ENCODE measurements around the gene AIG1.
"Not testable (repeated sequence)": the region's sequence is repeated elsewhere in the genome, so short reads cannot be mapped to it uniquely, and the experiment has no call there.

Gene AIG1

GRCh38 chr6:143163621-143164020 is 102.9 kb downstream of the AIG1 start:
- TF ChIP-seq SUZ12 (IDR thresholded peaks at IDR 0.05): no peak
- no peak for TF ChIP-seq SP1 (IDR thresholded peaks at IDR 0.05)
- no peak for TF ChIP-seq HDGF (IDR thresholded peaks at IDR 0.05; ENCODE audit: borderline replicate concordance)
- TF ChIP-seq LEF1 (IDR thresholded peaks at IDR 0.05; ENCODE audit: borderline replicate concordance): no peak
- no peak for TF ChIP-seq FOXA1 (IDR thresholded peaks at IDR 0.05)
- TF ChIP-seq CTBP1 (IDR thresholded peaks at IDR 0.05; ENCODE audit: borderline replicate concordance): no peak
- TF ChIP-seq FOXK2 (IDR thresholded peaks at IDR 0.05): no peak
- TF ChIP-seq NFRKB (IDR thresholded peaks at IDR 0.05): no peak
- TF ChIP-seq PKNOX1 (IDR thresholded peaks at IDR 0.05): no peak
- POLR2A ChIA-PET: no interaction called here
- CTCF ChIA-PET: no interaction called here
- no peak for DNase-seq (ENCODE audit: extremely low spot score)

- DNase-seq (ENCODE audit: extremely low spot score): no peak
- CTCF ChIA-PET: no interaction called here
- TF ChIP-seq SP1 (IDR thresholded peaks at IDR 0.05): no peak
- TF ChIP-seq SUZ12 (IDR thresholded peaks at IDR 0.05): no peak
- TF ChIP-seq NFRKB (IDR thresholded peaks at IDR 0.05): no peak
- TF ChIP-seq TARDBP (IDR thresholded peaks at IDR 0.05): no peak
- no peak for TF ChIP-seq BHLHE40 (IDR thresholded peaks at IDR 0.05; ENCODE audit: borderline replicate concordance)
- TF ChIP-seq ZNF384 (IDR thresholded peaks at IDR 0.05): no peak
- no peak for TF ChIP-seq LEF1 (IDR thresholded peaks at IDR 0.05; ENCODE audit: borderline replicate concordance)
- TF ChIP-seq FOXK2 (IDR thresholded peaks at IDR 0.05): no peak
- no peak for TF ChIP-seq ARNT (IDR thresholded peaks at IDR 0.05)
- TF ChIP-seq HDGF (IDR thresholded peaks at IDR 0.05; ENCODE audit: borderline replicate concordance): no peak
- TF ChIP-seq CTBP1 (IDR thresholded peaks at IDR 0.05; ENCODE audit: borderline replicate concordance): no peak
- no peak for TF ChIP-seq FOXM1 (IDR thresholded peaks at IDR 0.05; ENCODE audit: borderline replicate concordance)
- no peak for TF ChIP-seq PKNOX1 (IDR thresholded peaks at IDR 0.05)
- TF ChIP-seq FOXA1 (IDR thresholded peaks at IDR 0.05): no peak
- no peak for TF ChIP-seq ELF4 (IDR thresholded peaks at IDR 0.05)
- TF ChIP-seq L3MBTL2 (conservative IDR thresholded peaks at IDR 0.05): no peak
- POLR2A ChIA-PET: no interaction called here
These were observed 103.9 kb downstream of the AIG1 start for GRCh38 chr6:143164565-143165105.

GRCh38 chr6:143165315-143165855 is 104.7 kb downstream of the AIG1 start:
- CTCF ChIA-PET: no interaction called here

GRCh38 chr6:143166247-143166695 is 105.6 kb downstream of the AIG1 start:
- no peak for DNase-seq (ENCODE audit: extremely low spot score)
- no peak for TF ChIP-seq FOXA1 (IDR thresholded peaks at IDR 0.05)
- ChIA-PET CTCF (no interaction called here), POLR2A (no interaction called here)

More at GRCh38 chr6:143165315-143165855, 104.7 kb downstream of the AIG1 start:
- POLR2A ChIA-PET: no interaction called here
- TF ChIP-seq TARDBP (IDR thresholded peaks at IDR 0.05) (no peak), HDGF (IDR thresholded peaks at IDR 0.05; ENCODE audit: borderline replicate concordance) (no peak), FOXA1 (IDR thresholded peaks at IDR 0.05) (no peak)
- DNase-seq (ENCODE audit: extremely low spot score): no peak

GRCh38 chr6:143167224-143167623 is 106.5 kb downstream of the AIG1 start:
- ChIA-PET CTCF (no interaction called here), POLR2A (no interaction called here)
- no peak for TF ChIP-seq L3MBTL2 (conservative IDR thresholded peaks at IDR 0.05)
- no peak for TF ChIP-seq SP1 (IDR thresholded peaks at IDR 0.05)
- no peak for TF ChIP-seq TARDBP (IDR thresholded peaks at IDR 0.05)
- no peak for TF ChIP-seq ARNT (IDR thresholded peaks at IDR 0.05)
- no peak for TF ChIP-seq CTBP1 (IDR thresholded peaks at IDR 0.05; ENCODE audit: borderline replicate concordance)
- no peak for TF ChIP-seq FOXM1 (IDR thresholded peaks at IDR 0.05; ENCODE audit: borderline replicate concordance)
- TF ChIP-seq PKNOX1 (IDR thresholded peaks at IDR 0.05): no peak
- TF ChIP-seq HDGF (IDR thresholded peaks at IDR 0.05; ENCODE audit: borderline replicate concordance): no peak
- no peak for TF ChIP-seq SUZ12 (IDR thresholded peaks at IDR 0.05)
- TF ChIP-seq FOXA1 (IDR thresholded peaks at IDR 0.05): no peak
- TF ChIP-seq FOXK2 (IDR thresholded peaks at IDR 0.05): no peak
- TF ChIP-seq LEF1 (IDR thresholded peaks at IDR 0.05; ENCODE audit: borderline replicate concordance): no peak
- TF ChIP-seq BHLHE40 (IDR thresholded peaks at IDR 0.05; ENCODE audit: borderline replicate concordance): no peak
- no peak for TF ChIP-seq ZNF384 (IDR thresholded peaks at IDR 0.05)
- DNase-seq (ENCODE audit: extremely low spot score): no peak

- DNase-seq (ENCODE audit: extremely low spot score); CTCF ChIA-PET; POLR2A ChIA-PET: not testable (repeated sequence)
These were observed 107.7 kb downstream of the AIG1 start for GRCh38 chr6:143168396-143168816.

GRCh38 chr6:143169440-143169839 is 108.8 kb downstream of the AIG1 start:
- no peak for DNase-seq (ENCODE audit: extremely low spot score)
- ChIA-PET CTCF (no interaction called here), POLR2A (no interaction called here)
- TF ChIP-seq BHLHE40 (IDR thresholded peaks at IDR 0.05; ENCODE audit: borderline replicate concordance) (no peak), ZNF384 (IDR thresholded peaks at IDR 0.05) (no peak), L3MBTL2 (conservative IDR thresholded peaks at IDR 0.05) (no peak), FOXA1 (IDR thresholded peaks at IDR 0.05) (no peak), FOXK2 (IDR thresholded peaks at IDR 0.05) (no peak), PKNOX1 (IDR thresholded peaks at IDR 0.05) (no peak), NFRKB (IDR thresholded peaks at IDR 0.05) (no peak), LEF1 (IDR thresholded peaks at IDR 0.05; ENCODE audit: borderline replicate concordance) (no peak), CTBP1 (IDR thresholded peaks at IDR 0.05; ENCODE audit: borderline replicate concordance) (no peak), SUZ12 (IDR thresholded peaks at IDR 0.05) (no peak), FOXM1 (IDR thresholded peaks at IDR 0.05; ENCODE audit: borderline replicate concordance) (no peak), HDGF (IDR thresholded peaks at IDR 0.05; ENCODE audit: borderline replicate concordance) (no peak), ARNT (IDR thresholded peaks at IDR 0.05) (no peak), TARDBP (IDR thresholded peaks at IDR 0.05) (no peak), SP1 (IDR thresholded peaks at IDR 0.05) (no peak), ELF4 (IDR thresholded peaks at IDR 0.05) (no peak)
